PC-3 (cell line): ENCODE results near the gene TNRC18. TPM values are rescaled to one million over a fixed set of nuclear protein-coding genes. Genes with fewer than 3 reads are reported as not detected.

Experiments
- ATAC-seq: fragments of 200-7000 bp; cut with Tn5 transposase; 2 replicates; pipeline ENCODE4 v1.9.1; 2020; ENCODE audit warnings: mild to moderate bottlenecking, moderate library complexity
- BruUV-seq: library from RNA; stranded (reverse); fragments of 400-500 nt; replicated peaks from 2 replicates; lab custom pipeline; 2021; lab: Mats Ljungman, UMichigan
- CTCF ChIA-PET: fragments of 300-600 bp; sonication (Branson Sonifier 250); formaldehyde crosslinking; loops from one replicate; lab custom pipeline; 2022; ENCODE audit warnings: antibody characterized with exemption; lab: Charles Lee
- POLR2A ChIA-PET: fragments of 300-600 bp; sonication (Branson Sonifier 250); formaldehyde crosslinking; loops from one replicate; lab custom pipeline; 2022; ENCODE audit warnings: antibody characterized with exemption; ENCODE audit not compliant: unreplicated experiment; lab: Charles Lee
- DNase-seq: peaks from one replicate; pipeline ENCODE4 v3.0.0-alpha.2; 2015
- H2AFZ ChIP-seq: fragments of 300-600 bp; sonication (generic); 2 replicates; pipeline ENCODE4 v1.6.0; 2016; ENCODE audit warnings: antibody characterized with exemption, low read length
- H3F3A ChIP-seq: fragments of 300-600 bp; sonication (generic); one replicate; pipeline ENCODE4 v1.6.0; 2017; ENCODE audit warnings: antibody characterized with exemption, low read length, control low read depth, mild to moderate bottlenecking; ENCODE audit not compliant: unreplicated experiment
- H3K27ac ChIP-seq: fragments of 300-600 bp; sonication (generic); 2 replicates; pipeline ENCODE4 v1.5.1; 2016; ENCODE audit warnings: mild to moderate bottlenecking, low read length
- H3K27me3 ChIP-seq: fragments of 300-600 bp; sonication (generic); 2 replicates; pipeline ENCODE4 v1.6.1; 2016; ENCODE audit warnings: low read length, mixed read lengths
- H3K36me3 ChIP-seq: fragments of 300-600 bp; sonication (generic); 2 replicates; pipeline ENCODE4 v1.6.1; 2016; ENCODE audit warnings: low read depth, mixed run types, low read length, mixed read lengths
- H3K4me1 ChIP-seq: fragments of 300-600 bp; sonication (generic); 2 replicates; pipeline ENCODE4 v1.5.1; 2016; ENCODE audit warnings: low read length; ENCODE audit not compliant: insufficient read depth
- H3K4me2 ChIP-seq: fragments of 300-600 bp; sonication (generic); 2 replicates; pipeline ENCODE4 v1.6.0; 2016; ENCODE audit warnings: low read length
- H3K4me3 ChIP-seq: fragments of 300-600 bp; sonication (generic); 2 replicates; pipeline ENCODE4 v1.5.1; 2016; ENCODE audit warnings: mild to moderate bottlenecking, low read length, mixed read lengths
- H3K79me2 ChIP-seq: fragments of 300-600 bp; sonication (generic); 2 replicates; pipeline ENCODE4 v1.6.1; 2017; ENCODE audit warnings: low read length, mixed read lengths
- H3K9ac ChIP-seq: fragments of 300-600 bp; sonication (generic); 2 replicates; pipeline ENCODE4 v1.6.0; 2016; ENCODE audit warnings: mild to moderate bottlenecking, low read length
- H3K9me2 ChIP-seq: fragments of 300-600 bp; sonication (generic); replicated peaks from 2 replicates; pipeline ENCODE4 v1.6.1; 2016; ENCODE audit warnings: mixed run types, low read length, mixed read lengths
- H3K9me3 ChIP-seq: fragments of 300-600 bp; sonication (generic); 2 replicates; pipeline ENCODE4 v1.6.1; 2016; ENCODE audit warnings: low read length, mixed read lengths
- H4K20me1 ChIP-seq: fragments of 300-600 bp; sonication (generic); 2 replicates; pipeline ENCODE4 v1.6.1; 2016; ENCODE audit warnings: low read length, mixed read lengths
- EZH2 ChIP-seq: fragments of 300-600 bp; sonication (generic); IDR thresholded peaks from one replicate; pipeline ENCODE4 v1.6.1; 2017; ENCODE audit warnings: antibody characterized with exemption, mild to moderate bottlenecking, low read length; ENCODE audit not compliant: unreplicated experiment
- EZH2phosphoT487 ChIP-seq: fragments of 300-600 bp; sonication (generic); IDR thresholded peaks from 2 replicates; pipeline ENCODE4 v1.6.1; 2018; ENCODE audit warnings: mild to moderate bottlenecking, antibody characterized with exemption, low read length, borderline replicate concordance
- intact Hi-C: fragments of 100-400 bp; cut with micrococcal nuclease; formaldehyde crosslinking; loops from 2 replicates; pipeline ENCODE4 v1.9.0; 2023
- total RNA-seq: library from RNA; depleted of rRNA; stranded (reverse); fragments of >200 nt; gene quantifications from 2 replicates; pipeline ENCODE4 v1.2.3, GENCODE V29; 2014
- TF ChIP-seq, protein P1 (sequence below): fragments of 300-600 bp; sonication (generic); conservative IDR thresholded peaks from 2 replicates; pipeline ENCODE4 v1.5.1; 2017; ENCODE audit warnings: antibody characterized with exemption, low read depth, mild to moderate bottlenecking, low read length

Gene TNRC18
- total RNA-seq, 1 experiment from 2014 or later = 26.8 TPM

DNA sequence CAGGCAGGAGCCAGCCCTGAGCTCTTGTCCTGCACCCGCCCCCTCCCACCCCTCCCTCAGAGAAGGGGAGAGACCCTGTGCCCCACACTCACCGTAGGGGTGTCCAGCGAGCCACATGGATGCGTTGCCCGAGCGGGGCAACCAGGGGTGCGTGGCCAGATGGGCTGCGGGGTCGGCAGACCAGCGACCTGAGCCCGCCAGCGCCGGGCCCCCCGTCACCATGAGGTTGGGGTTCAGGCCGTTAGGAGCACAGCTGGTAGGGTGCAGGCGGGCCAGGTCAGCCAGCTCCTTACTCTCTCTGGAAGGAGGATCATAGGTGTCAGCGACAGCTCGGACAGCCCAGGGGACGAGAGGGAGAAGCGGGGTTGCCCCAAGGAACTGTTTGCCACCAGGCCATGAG, 46.4 kb downstream of the TNRC18 start:
- H4K20me1 ChIP-seq = peaks cover 7% of the 10 kb centered on the region; the same call in 1 of the 2 replicates
- no peaks in the 10 kb centered on the region for H3K36me3 ChIP-seq
- DNase-seq (no peak), ATAC-seq (no peak)
- no peak overlapping the region for H3K27ac ChIP-seq
- no peaks in the 10 kb centered on the region for H3K4me1 ChIP-seq
- BruUV-seq = no TSS peak
- no peak overlapping the region for H3K9ac ChIP-seq
- TF ChIP-seq EZH2phosphoT487 (no peak), EZH2 (no peak)
- TF ChIP-seq, protein P1, sequence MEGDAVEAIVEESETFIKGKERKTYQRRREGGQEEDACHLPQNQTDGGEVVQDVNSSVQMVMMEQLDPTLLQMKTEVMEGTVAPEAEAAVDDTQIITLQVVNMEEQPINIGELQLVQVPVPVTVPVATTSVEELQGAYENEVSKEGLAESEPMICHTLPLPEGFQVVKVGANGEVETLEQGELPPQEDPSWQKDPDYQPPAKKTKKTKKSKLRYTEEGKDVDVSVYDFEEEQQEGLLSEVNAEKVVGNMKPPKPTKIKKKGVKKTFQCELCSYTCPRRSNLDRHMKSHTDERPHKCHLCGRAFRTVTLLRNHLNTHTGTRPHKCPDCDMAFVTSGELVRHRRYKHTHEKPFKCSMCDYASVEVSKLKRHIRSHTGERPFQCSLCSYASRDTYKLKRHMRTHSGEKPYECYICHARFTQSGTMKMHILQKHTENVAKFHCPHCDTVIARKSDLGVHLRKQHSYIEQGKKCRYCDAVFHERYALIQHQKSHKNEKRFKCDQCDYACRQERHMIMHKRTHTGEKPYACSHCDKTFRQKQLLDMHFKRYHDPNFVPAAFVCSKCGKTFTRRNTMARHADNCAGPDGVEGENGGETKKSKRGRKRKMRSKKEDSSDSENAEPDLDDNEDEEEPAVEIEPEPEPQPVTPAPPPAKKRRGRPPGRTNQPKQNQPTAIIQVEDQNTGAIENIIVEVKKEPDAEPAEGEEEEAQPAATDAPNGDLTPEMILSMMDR = no peak
- intact Hi-C loops = no loop called here
- no peak overlapping the region for H2AFZ ChIP-seq
- H3K9me2 ChIP-seq = no peaks in the 10 kb centered on the region
- ChIA-PET POLR2A (no interaction called here), CTCF (no interaction called here)
- no peaks in the 10 kb centered on the region for H3K9me3 ChIP-seq
- no peaks in the 10 kb centered on the region for H3F3A ChIP-seq
- H3K4me3 ChIP-seq = no peak overlapping the region
- peaks cover 29% of the 10 kb centered on the region for H3K79me2 ChIP-seq
- no peak overlapping the region for H3K4me2 ChIP-seq
- no peaks in the 10 kb centered on the region for H3K27me3 ChIP-seq

DNA sequence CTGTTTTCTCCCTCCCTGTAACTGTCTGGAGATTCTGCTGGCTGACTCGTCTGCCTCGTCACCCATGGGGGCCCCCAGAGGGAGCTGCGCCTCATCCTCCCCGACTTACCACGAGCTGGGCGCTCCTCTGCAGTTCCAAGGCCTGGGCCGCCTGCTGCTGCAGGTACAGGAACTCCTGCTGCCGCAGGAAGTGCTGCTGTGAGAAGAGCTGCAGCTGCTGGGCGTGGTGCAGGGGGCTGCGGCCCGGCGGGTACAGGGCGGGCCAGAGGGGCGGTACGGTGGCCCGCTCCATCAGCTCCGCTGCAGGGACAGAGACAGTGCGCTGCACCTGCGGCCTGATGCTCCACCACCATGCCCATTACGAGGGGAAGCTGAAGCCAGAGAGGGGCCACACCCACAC, 47.7 kb downstream of the TNRC18 start:
- DNase-seq (no peak), ATAC-seq (no peak)
- H4K20me1 ChIP-seq = no peaks in the 10 kb centered on the region
- no peaks in the 10 kb centered on the region for H3K9me2 ChIP-seq
- BruUV-seq = no TSS peak
- ChIA-PET POLR2A (no interaction called here), CTCF (no interaction called here)
- H3K4me2 ChIP-seq = no peak overlapping the region
- no peak for TF ChIP-seq EZH2phosphoT487
- no peak for TF ChIP-seq EZH2
- TF ChIP-seq, protein P1 = no peak
- no peak overlapping the region for H3K4me3 ChIP-seq
- H3K79me2 ChIP-seq = peaks cover 17% of the 10 kb centered on the region; the same call in 1 of the 2 replicates
- no peaks in the 10 kb centered on the region for H3K36me3 ChIP-seq
- no peaks in the 10 kb centered on the region for H3F3A ChIP-seq
- no peaks in the 10 kb centered on the region for H3K27me3 ChIP-seq
- H2AFZ ChIP-seq = no peak overlapping the region
- H3K9ac ChIP-seq = no peak overlapping the region
- no peaks in the 10 kb centered on the region for H3K4me1 ChIP-seq
- H3K9me3 ChIP-seq = no peaks in the 10 kb centered on the region
- no peak overlapping the region for H3K27ac ChIP-seq
- intact Hi-C loops = no loop called here

DNA sequence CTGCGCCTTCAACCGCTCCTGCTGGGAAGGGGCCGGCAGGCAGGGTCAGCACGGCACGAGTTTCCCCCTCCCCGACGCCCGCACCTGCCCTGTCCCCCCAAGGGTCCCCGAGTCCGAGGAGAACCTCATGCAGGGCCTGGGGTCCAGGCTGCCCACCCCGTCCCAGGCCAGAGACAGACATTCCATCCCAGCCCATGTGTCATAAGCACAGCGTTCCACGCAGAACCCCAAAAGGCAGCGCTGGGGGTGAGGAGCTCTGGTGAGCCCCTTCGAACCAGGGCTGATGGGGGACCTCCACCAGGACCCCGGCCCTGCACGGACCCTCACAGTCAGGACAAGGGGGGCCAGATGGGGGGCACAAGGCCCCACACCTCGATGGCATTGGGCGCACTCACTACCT, 49.2 kb downstream of the TNRC18 start:
- Histone ChIP-seq H3K79me2 (0 out of 2 replicates have a peak, but pooled peaks cover 3% of the 10 kb centered on the region), H3K27me3 (no peaks in the 10 kb centered on the region), H3K4me2 (no peak overlapping the region), H3K36me3 (no peaks in the 10 kb centered on the region; the same call in 1 of the 2 replicates), H3K4me1 (no peaks in the 10 kb centered on the region), H3F3A (no peaks in the 10 kb centered on the region), H3K4me3 (no peak overlapping the region), H3K9me2 (no peaks in the 10 kb centered on the region), H3K9ac (no peak overlapping the region), H2AFZ (no peak overlapping the region), H3K9me3 (no peaks in the 10 kb centered on the region), H3K27ac (no peak overlapping the region), H4K20me1 (no peaks in the 10 kb centered on the region)
- no TSS peak for BruUV-seq
- ATAC-seq (no peak), DNase-seq (no peak)
- POLR2A ChIA-PET = no interaction called here
- intact Hi-C loops = no loop called here
- CTCF ChIA-PET = no interaction called here
- TF ChIP-seq, protein P1 = no peak
- no peak for TF ChIP-seq EZH2phosphoT487
- no peak for TF ChIP-seq EZH2
